GM19328 (cell line): ENCODE data around the gene ARHGEF26.

Source experiments
- ATAC-seq: cut with Tn5 transposase; IDR thresholded peaks from one replicate; pipeline ENCODE4 v1.9.1; 2021; ENCODE audit warnings: mild to moderate bottlenecking, moderate library complexity; ENCODE audit not compliant: unreplicated experiment

Gene ARHGEF26

DNA sequence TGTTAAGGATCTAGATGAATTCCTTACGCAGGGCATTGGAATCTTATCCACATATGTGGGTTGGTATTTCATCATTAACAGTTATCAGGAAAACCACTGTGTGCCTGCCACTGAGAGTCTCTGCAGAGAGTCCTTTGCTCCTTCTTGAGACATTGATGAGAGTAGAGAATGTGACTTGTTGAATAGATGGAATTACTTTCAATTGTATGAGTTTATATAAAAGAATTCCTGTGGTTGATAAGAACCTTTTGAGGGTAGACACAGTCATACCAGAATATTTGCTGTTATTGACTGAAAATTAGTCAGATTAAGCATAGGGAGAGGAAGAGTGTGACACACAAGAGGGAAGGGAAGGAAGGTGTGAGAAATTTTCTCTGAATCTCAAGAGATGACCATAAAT, 30.8 kb downstream of the ARHGEF26 start:
- ATAC-seq, result no peak

DNA sequence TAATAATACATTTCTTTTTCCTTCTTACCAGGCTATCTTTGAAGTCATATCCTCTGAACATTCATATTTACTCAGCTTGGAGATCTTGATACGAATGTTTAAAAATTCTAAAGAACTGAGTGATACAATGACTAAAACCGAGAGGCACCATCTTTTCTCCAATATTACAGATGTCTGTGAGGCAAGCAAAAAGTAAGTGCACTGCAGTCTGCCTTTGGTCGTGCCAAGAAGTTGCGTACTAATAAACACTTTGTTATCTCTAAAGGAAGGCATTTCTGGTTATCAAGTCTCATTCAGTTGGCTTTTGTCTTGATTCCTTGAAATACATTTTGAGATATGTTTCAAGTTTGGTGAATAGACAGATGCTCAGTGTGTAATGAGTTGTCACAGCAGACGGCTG, 31.6 kb downstream of the ARHGEF26 start:
- ATAC-seq, result no peak

DNA sequence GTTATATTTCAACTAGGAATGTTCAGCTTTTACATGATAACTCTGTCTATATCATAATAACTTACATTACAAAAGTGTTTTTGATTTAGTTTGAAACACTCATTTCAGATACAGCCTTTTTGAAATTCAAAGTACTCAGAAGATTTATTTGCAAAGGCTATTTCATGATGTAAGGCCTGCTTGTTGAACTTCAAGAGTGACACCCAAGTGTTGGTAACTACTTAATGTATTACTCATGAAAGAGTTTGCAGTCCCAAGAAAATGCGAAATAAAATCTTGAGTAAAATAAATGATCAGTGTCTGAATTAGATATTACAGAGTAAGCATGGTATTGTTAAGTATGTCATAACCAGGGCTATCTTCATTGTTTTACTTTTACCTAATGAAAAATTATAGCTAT, 35.3 kb downstream of the ARHGEF26 start:
- no peak for ATAC-seq

DNA sequence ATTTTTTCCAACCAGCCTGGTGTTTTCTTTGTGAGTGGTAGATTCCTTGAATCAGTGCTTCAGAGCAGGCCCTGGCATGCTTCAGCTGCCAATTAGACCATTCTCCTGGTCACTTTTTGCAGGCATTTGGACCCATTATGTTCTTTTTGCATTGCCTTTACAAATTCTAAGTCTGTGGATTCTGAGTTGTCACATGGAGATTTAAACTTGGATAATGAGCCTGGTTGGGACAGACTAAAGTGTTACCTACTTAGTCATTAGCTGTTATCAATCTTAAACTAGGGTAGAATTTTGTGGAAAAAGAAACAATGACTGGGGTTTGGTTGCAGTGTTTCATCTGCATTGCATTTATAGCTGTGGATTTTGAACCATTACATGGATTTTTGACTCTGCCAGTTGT, 40.6 kb downstream of the ARHGEF26 start:
- ATAC-seq, result no peak

DNA sequence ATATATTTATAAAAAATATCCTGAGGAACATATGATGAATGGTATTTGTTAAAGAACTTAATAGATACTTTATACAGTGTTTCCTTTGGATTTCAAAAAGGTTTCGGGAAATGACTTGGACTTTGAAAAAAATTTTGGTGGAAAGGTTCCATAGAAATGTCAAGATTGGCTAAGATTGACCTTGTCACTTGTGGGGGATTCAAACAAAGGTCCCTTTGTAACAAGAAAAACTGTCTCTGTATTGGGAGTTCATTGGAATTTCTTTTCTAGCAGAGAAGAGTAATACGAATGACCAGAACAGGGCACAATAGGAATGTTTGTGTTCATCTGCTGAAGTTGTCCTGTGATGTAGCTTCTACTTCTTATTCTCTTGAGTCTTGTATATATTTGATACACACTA, 43.2 kb downstream of the ARHGEF26 start:
- ATAC-seq, result no peak

DNA sequence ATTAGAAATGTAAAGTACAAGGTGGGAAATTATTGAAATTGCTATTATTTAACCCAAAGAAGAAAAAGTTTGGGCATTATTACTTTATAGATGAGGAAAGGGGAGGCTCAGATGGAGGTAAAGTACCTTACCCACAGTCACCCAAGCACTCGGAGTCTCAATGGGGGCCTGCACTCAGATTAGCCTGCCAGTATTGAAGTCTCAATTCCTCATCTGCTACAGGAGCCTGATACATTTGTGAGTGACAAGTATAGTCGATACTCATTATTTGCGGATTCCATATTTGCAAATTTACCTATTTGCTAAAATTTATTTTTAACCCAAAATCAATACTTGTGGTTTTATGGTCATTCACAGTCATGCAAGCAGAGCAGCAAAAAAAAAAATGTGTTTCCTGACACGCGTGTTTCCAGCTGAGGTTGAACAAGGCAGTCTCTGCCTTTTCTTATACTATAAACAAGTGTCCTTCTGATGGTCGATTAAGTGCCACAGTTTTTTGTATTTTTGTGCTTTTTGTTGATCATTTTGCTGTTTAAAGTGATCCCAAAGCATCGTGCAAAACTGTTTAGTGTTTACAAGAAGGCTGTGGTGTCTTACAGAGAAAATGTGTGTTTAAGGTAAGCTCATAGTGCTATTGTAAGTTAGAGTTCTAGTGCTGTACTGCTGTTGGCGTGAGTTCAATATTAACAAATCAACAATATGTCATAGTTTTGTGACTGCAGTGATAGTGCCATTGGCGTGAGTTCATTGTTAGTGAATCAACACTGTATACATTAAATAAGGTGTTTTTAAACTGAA, 48.0 kb downstream of the ARHGEF26 start:
- no peak for ATAC-seq

- no peak for ATAC-seq
These were observed 48.6 kb downstream of the ARHGEF26 start for GRCh38 chr3:154169796-154170110.

DNA sequence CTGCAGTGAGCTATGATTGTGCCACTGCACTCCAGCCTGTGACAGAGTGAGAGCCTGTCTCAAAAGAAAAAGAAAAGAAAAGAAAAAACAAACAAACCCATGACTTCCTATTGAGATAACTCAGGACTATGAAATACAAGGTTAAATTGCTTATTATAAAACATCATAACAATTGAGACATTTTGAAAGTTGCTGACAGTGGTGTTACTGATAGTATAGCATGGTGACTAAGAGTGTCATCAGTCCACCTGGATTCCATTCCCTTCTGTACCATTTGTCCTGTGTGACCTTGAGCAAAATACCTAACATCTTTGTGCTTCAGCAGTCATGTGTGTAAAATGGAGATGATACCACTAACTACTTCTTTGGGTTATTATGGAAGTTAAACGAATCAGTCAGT, 49.1 kb downstream of the ARHGEF26 start:
- no peak for ATAC-seq

DNA sequence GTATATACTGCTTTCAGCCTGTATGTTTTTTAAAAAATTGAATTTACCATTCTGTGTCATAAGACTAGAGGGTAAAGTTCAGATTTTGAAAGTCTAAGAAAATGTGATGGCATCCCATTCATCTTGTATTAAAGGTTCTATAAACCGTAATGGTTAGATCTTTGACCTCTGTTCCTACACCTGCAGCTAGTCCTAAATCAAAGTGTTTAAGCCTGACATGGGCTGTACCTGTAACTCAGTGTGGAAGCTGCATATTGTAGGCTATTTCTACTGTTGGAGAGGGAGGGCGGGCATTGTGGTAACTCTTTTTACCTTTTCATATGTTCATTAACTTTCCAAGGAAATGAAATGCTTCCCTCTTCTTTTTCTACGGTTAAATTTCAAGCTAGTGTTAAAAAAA, 53.9 kb downstream of the ARHGEF26 start:
- no peak for ATAC-seq

DNA sequence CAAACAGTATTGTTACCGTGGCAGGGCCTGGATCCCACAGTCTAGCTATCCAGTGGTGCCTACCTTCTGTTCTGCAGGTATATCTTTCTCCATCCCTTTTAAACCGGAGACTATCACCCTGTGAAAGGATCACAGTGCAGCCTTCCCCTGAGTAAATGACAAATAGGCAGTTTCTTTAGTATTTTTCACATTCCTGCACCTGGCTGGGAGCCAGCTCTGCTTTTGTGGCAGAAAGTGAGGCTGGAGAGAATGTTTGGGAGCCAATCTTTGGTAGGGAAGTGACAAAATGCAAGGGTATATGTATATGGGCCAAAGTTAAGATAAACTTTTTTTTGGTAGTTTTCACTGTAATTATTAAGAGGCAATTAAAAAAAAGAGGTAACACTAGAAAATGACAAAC, 54.8 kb downstream of the ARHGEF26 start:
- no peak for ATAC-seq

DNA sequence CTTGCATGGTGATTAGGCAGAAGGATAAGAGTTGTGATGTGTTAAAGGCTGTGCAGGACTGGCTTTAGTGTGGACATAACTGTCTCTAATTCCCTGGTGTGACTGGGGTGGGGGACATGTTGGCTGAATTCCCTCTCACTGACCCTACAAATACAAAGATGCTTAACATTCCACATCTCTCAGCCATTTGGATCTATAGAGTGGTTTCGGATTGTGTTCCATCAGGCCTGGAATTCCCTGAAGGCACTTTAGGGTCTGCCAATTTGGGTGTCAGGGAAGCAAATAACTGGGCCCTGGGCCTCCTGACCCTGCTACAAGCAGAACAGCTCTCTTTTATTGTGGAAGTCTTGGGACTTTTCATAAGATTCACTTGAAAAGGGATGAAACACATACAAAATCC, 56.2 kb downstream of the ARHGEF26 start:
- no peak for ATAC-seq

DNA sequence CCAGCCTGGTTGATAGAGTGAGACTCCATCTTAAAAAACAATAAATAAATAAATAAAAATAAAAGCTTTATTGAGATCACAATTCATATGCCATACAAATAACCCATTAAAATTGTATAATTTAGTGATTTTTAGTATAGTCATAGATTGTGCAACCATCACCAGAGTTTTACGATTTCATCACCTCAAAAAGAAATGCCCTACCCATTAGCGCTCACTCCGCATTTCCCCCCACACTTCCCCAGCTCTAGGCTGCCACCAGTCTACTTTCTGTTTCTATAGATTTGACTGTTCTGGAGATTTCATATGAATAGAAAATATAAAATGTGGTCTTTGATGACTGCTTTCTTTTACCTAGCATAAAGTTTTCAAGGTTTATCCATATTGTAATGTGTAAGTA, 57.0 kb downstream of the ARHGEF26 start:
- no peak for ATAC-seq

DNA sequence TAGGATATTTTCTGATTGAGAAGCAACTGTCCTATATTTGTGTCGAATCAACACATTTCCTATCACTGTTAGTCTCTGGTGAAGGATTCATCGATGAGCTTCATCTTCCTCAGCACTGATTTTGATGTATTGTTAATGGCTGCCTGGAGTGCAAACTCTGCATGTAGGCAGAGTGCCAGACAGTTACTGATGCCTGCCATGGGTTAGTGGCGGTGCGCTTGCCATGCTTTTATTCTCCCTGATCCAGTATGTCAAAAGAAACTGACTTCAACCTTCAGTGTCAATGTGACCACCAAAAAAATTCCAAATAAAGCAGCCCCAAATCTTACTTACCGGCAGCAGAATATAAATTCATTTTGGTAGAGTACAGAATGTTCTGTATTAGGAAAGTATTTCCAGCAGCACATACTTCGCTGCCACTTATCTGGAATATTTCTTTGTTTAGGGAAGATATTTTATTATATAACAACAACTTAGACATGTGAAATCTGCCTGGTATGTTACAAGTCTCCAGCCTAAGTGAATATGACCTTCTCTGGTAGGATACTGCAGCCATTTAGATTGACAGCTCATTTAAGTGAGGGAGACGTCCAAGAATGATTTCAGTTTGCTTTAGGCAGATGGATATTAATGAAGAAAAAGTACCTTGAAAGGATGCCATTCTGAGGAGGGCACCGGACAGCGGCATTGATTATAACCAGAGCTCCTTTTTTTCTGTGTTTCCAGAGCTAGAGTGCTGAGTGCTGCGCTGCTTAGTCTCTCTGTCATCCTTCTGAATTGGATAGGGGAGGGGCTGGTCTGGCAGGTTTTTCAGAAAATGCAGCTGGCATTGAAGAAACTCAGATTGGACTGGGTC, 59.9 kb downstream of the ARHGEF26 start:
- no peak for ATAC-seq

- ATAC-seq, result no peak
These were observed 61.2 kb downstream of the ARHGEF26 start for GRCh38 chr3:154182322-154182922.

DNA sequence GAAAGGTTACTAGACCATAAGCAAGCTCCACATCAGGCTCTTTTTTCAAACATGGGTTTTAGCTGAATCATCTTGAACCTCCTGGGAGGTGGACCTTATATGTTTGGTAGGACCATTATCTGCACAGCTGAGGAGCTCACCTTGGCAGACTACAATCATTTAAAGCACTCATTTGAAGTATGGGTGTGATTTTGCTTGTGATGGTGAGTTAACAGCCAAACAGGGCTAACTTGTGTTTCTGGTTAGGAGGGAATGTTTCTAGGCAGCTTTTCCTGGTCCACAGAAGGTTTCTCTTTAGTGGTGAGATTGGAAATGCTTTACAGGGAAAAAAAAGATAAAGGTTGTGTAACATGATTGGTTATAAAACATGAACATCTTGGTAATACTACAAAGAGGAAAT, 61.8 kb downstream of the ARHGEF26 start:
- ATAC-seq, result no peak

DNA sequence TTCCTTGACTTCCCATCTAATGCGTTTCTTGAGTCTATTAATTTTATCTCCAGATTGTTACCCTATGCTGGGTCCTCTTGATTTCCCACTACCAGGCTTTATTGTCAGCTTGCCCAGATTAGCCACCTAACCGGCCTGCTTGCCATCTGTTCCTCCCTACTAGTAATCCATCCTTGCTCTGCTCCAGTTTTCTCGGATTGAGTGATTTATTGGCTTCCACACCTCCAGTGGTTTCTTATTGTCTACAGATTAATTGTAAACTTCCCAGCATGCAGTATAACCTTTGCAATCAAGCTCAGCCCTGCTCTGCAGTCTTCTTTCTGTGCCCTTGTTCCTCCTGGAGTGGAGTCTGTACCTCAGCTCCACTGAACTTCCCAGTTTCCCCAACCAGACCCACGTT, 63.4 kb downstream of the ARHGEF26 start:
- no peak for ATAC-seq

- no peak for ATAC-seq
These were observed 67.2 kb downstream of the ARHGEF26 start for GRCh38 chr3:154188437-154188836.

DNA sequence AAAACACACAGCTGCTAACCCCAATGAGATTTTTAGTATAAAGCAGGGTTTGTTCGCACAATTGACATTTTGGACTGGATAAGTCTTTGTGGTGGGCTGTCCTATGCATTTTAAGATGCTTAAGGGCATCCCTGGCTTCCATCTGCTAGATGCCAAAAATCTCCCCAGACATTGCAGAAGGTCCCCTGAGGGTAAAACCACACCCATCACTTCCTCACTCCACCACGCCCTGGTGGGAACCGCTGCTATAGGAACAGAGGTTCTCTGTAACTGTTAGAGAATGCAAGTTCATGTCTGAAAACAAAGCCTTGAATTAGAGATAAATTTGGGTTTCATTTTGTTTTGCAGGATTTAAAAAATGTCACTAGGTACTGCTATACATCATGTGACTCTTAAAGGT, 67.7 kb downstream of the ARHGEF26 start:
- no peak for ATAC-seq

DNA sequence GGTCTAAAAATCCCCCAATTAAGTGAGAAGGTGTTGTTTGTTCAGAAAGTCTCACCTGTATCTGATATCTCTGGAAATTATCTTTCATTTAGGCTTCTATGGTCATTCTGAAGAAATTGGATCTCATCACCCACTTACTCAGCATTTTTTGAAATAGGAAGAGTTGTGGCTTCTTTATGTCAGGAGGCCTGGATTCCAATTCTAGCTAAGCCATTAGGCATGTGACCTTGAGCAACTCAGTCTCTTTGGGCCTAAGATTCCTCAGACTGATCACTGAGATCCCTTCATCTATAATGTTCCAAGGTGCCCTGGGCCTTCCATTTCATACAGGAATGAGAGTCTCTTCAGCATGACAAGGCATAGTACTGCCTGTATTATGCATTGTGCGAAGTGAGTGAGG, 70.3 kb downstream of the ARHGEF26 start:
- ATAC-seq, result no peak

- no peak for ATAC-seq
These were observed 71.0 kb downstream of the ARHGEF26 start for GRCh38 chr3:154192225-154192624.

DNA sequence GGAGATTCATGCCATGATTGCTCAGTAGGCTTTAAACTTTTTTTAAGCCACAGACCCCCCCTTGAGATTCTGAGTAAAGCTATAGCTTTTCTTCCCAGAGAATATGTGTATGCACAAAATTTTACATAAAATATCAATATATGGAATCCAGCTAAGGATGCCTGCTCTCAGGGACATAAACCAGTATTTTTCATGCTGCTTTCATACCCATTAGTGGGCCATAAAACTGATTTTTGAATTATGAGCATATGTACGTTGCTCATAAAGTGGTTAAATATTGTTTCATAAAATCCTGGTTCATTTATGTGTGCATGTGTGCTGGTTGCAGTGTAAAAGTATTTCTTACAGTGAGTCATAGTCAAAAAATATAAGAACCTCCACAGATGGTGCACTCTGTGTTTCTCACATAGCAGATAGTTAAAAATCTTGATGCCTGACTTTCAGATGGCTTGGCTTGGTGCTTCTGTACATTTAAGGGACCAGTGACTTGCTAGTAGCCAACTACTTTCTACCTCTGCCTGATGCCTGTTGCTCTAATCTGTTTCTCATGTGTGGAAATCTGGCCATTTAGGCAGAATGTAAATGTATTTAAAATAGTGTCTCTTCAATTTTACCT, 71.9 kb downstream of the ARHGEF26 start:
- no peak for ATAC-seq

- ATAC-seq, result no peak
These were observed 73.7 kb downstream of the ARHGEF26 start for GRCh38 chr3:154194877-154195276.
